Neural cell (in vitro differentiated cells): Measurements from ENCODE around the gene OLIG2. TPM values are rescaled to one million over a fixed set of nuclear protein-coding genes. Genes with fewer than 3 reads are reported as not detected.

Source experiments
- H2AFZ ChIP-seq: fragments of 200-600, 300-800 bp; sonication (generic), shearing (Covaris generic); 2 replicates; pipeline ENCODE4 v1.6.0; 2014; ENCODE audit warnings: low read depth, mild to moderate bottlenecking, antibody characterized with exemption, low read length, moderate library complexity
- H3F3A ChIP-seq: fragments of 200-600 bp; shearing (Covaris generic); 2 replicates; pipeline ENCODE4 v1.6.1; 2016; ENCODE audit warnings: mild to moderate bottlenecking, moderate library complexity, mixed read lengths, antibody characterized with exemption, low read length; ENCODE audit not compliant: insufficient read depth, poor library complexity, severe bottlenecking
- H3K27ac ChIP-seq: fragments of 200-600, 300-800 bp; sonication (generic), shearing (Covaris generic); 2 replicates; pipeline ENCODE4 v1.5.1; 2014; ENCODE audit warnings: mild to moderate bottlenecking, low read length, moderate library complexity
- H3K27me3 ChIP-seq: fragments of 300-800, 200-600 bp; sonication (generic), shearing (Covaris generic); 2 replicates; pipeline ENCODE4 v1.6.0; 2014; ENCODE audit warnings: mild to moderate bottlenecking, low read depth, low read length, moderate library complexity; ENCODE audit not compliant: insufficient read depth
- H3K36me3 ChIP-seq: fragments of 300-800, 200-600 bp; sonication (generic), shearing (Covaris generic); 2 replicates; pipeline ENCODE4 v1.5.1; 2014; ENCODE audit warnings: mild to moderate bottlenecking, antibody characterized with exemption, low read length, moderate library complexity; ENCODE audit not compliant: insufficient read depth
- H3K4me2 ChIP-seq: fragments of 300-800, 200-600 bp; sonication (generic), shearing (Covaris generic); 2 replicates; pipeline ENCODE4 v1.6.0; 2014; ENCODE audit warnings: mild to moderate bottlenecking, low read length
- H3K4me3 ChIP-seq: fragments of 300-800, 200-600 bp; sonication (generic), shearing (Covaris generic); 2 replicates; pipeline ENCODE4 v1.5.1; 2014; ENCODE audit warnings: mild to moderate bottlenecking, low read length, moderate library complexity
- H3K79me2 ChIP-seq: fragments of 200-600 bp; shearing (Covaris generic); replicated peaks from 2 replicates; pipeline ENCODE4 v1.6.0; 2014; ENCODE audit warnings: mild to moderate bottlenecking, low read length, moderate library complexity; ENCODE audit not compliant: insufficient read depth
- H3K9ac ChIP-seq: fragments of 300-800, 200-600 bp; sonication (generic), shearing (Covaris generic); 2 replicates; pipeline ENCODE4 v1.6.1; 2016; ENCODE audit warnings: mild to moderate bottlenecking, low read length, mixed read lengths
- H3K9me2 ChIP-seq: fragments of 200-600 bp; shearing (Covaris generic); 2 replicates; pipeline ENCODE4 v1.6.1; 2016; ENCODE audit warnings: mild to moderate bottlenecking, low read length, mixed read lengths; ENCODE audit not compliant: insufficient read depth
- H3K9me3 ChIP-seq: fragments of 200-600, 300-800 bp; sonication (generic), shearing (Covaris generic); 2 replicates; pipeline ENCODE4 v1.6.1; 2016; ENCODE audit warnings: mild to moderate bottlenecking, mixed run types, low read length, moderate library complexity, mixed read lengths
- H4K20me1 ChIP-seq: fragments of 200-600 bp; shearing (Covaris generic); 2 replicates; pipeline ENCODE4 v1.6.1; 2016; ENCODE audit warnings: mild to moderate bottlenecking, mixed run types; ENCODE audit not compliant: insufficient read depth
- CTCF ChIP-seq: fragments of 450-650 bp; IDR thresholded peaks from 2 replicates; pipeline ENCODE4 v1.5.1; 2014; ENCODE audit warnings: antibody characterized with exemption, mild to moderate bottlenecking, moderate library complexity; ENCODE audit not compliant: poor library complexity, severe bottlenecking
- EP300 ChIP-seq: fragments of 450-650 bp; conservative IDR thresholded peaks from 2 replicates; pipeline ENCODE4 v1.6.1; 2014; ENCODE audit warnings: antibody characterized with exemption, mild to moderate bottlenecking, moderate library complexity; ENCODE audit not compliant: poor library complexity, severe bottlenecking
- EZH2 ChIP-seq: fragments of 200-600, 300-800 bp; shearing (Covaris generic), sonication (generic); IDR thresholded peaks from 2 replicates; pipeline ENCODE4 v1.6.1; 2014; ENCODE audit warnings: antibody characterized with exemption, low read length, borderline replicate concordance, mild to moderate bottlenecking; ENCODE audit not compliant: insufficient read depth, poor library complexity, severe bottlenecking
- MXI1 ChIP-seq: fragments of 450-650 bp; conservative IDR thresholded peaks from 2 replicates; pipeline ENCODE4 v1.6.1; 2014; ENCODE audit warnings: antibody characterized with exemption, mild to moderate bottlenecking; ENCODE audit not compliant: poor library complexity, severe bottlenecking
- POLR2AphosphoS5 ChIP-seq: IDR thresholded peaks from 2 replicates; pipeline ENCODE4 v1.6.1; 2012
- RAD21 ChIP-seq: fragments of 450-650 bp; conservative IDR thresholded peaks from 2 replicates; pipeline ENCODE4 v1.6.1; 2014; ENCODE audit warnings: antibody characterized with exemption, mild to moderate bottlenecking, moderate library complexity
- REST ChIP-seq: IDR thresholded peaks from 2 replicates; pipeline ENCODE4 v1.6.1; 2012; ENCODE audit warnings: borderline replicate concordance
- SMC3 ChIP-seq: fragments of 450-650 bp; conservative IDR thresholded peaks from 2 replicates; pipeline ENCODE4 v1.6.1; 2014; ENCODE audit warnings: antibody characterized with exemption, mild to moderate bottlenecking, moderate library complexity; ENCODE audit not compliant: poor library complexity
- TAF1 ChIP-seq: IDR thresholded peaks from 2 replicates; pipeline ENCODE4 v1.6.1; 2012; ENCODE audit warnings: low read depth
- polyA plus RNA-seq: library from polyadenylated mRNA; depleted of rRNA; stranded (reverse); fragments of >200 nt; gene quantifications from 2 replicates; pipeline ENCODE4 v1.2.3, GENCODE V29; 2014

OLIG2 gene
- polyA plus RNA-seq, 1 donor from 2014 or later, result 0.90 TPM

- Histone ChIP-seq H3K27me3 (peaks cover 83% of the 10 kb centered on the region), H3K4me2 (no peak overlapping the region), H2AFZ (no peak overlapping the region), H3K9me2 (no peaks in the 10 kb centered on the region), H4K20me1 (no peaks in the 10 kb centered on the region), H3K27ac (no peak overlapping the region), H3K36me3 (no peaks in the 10 kb centered on the region), H3K79me2 (no peaks in the 10 kb centered on the region), H3K9ac (no peak overlapping the region), H3K4me3 (no peak overlapping the region), H3K9me3 (peaks cover 14% of the 10 kb centered on the region), H3F3A (no peaks in the 10 kb centered on the region)
- TF ChIP-seq POLR2AphosphoS5 (no peak), CTCF (no peak), RAD21 (no peak), TAF1 (no peak), EZH2 (no peak), REST (no peak), EP300 (no peak), MXI1 (no peak), SMC3 (no peak)
Measured at GRCh38 chr21:33067043-33067442, 41.3 kb downstream of the OLIG2 start.

GRCh38 chr21:33067457-33067856 is 41.7 kb downstream of the OLIG2 start:
- no peak for TF ChIP-seq POLR2AphosphoS5
- H3K4me2 ChIP-seq, result no peak overlapping the region
- H3F3A ChIP-seq, result no peaks in the 10 kb centered on the region
- no peaks in the 10 kb centered on the region for H3K36me3 ChIP-seq
- no peak overlapping the region for H3K4me3 ChIP-seq
- H2AFZ ChIP-seq, result no peak overlapping the region
- H4K20me1 ChIP-seq, result no peaks in the 10 kb centered on the region
- no peaks in the 10 kb centered on the region for H3K9me2 ChIP-seq
- no peak overlapping the region for H3K9ac ChIP-seq
- peaks cover 87% of the 10 kb centered on the region for H3K27me3 ChIP-seq
- H3K9me3 ChIP-seq, result peaks cover 14% of the 10 kb centered on the region
- H3K79me2 ChIP-seq, result no peaks in the 10 kb centered on the region
- H3K27ac ChIP-seq, result no peak overlapping the region

GRCh38 chr21:33069243-33069642 is 43.5 kb downstream of the OLIG2 start:
- no peaks in the 10 kb centered on the region for H4K20me1 ChIP-seq

More at GRCh38 chr21:33069243-33069642, 43.5 kb downstream of the OLIG2 start:
- Histone ChIP-seq H3K4me2 (no peak overlapping the region), H3K9ac (no peak overlapping the region), H3K27ac (no peak overlapping the region), H3K36me3 (no peaks in the 10 kb centered on the region), H2AFZ (no peak overlapping the region), H3K4me3 (peak overlapping the region; percentile 76), H3K79me2 (no peaks in the 10 kb centered on the region), H3F3A (no peaks in the 10 kb centered on the region), H3K9me3 (peaks cover 14% of the 10 kb centered on the region), H3K27me3 (peaks cover 93% of the 10 kb centered on the region), H3K9me2 (no peaks in the 10 kb centered on the region)
- TF ChIP-seq EP300 (no peak), SMC3 (no peak), CTCF (no peak), EZH2 (no peak), POLR2AphosphoS5 (no peak), TAF1 (no peak), MXI1 (no peak), RAD21 (no peak), REST (no peak)
